ENCODE data around the gene RIF1.

Gene RIF1

DNA sequence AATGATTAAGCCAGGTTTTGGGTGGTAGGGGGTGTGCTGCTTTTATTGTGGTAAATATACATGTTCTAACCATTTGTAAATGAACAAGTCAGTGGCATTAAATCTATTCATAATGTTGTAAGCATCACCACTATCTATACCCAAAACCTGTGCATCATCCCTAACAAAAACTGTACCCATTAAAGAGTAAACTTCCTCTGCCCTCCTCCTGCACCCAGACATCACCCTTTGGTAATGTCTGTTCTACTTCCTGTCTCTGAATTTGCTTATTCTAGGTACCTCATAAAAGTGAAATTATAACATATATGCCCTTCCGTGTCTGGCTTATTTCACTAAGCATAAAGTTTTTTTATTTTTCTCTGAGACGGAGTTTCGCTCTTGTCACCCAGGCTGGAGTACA, 14.1 kb downstream of the RIF1 start:
- DNase-seq, result no peak

DNA sequence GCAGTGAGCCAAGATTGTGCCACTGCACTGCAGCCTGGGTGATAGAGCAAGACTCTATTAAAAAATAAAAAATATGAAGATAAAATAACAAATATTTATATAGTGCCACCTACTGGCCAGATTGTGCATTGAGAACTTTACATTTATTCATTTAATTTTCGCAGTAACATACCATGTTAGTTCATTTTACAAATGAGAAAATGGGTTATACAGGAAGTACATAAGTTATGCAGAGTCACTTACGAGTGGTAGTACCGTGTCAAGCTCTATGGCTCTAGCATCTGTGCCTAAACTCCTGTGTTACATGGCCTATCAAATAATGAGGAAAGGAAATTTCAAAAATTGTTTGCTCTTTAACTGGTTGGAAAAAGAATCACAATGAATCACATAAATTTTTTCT, 27.9 kb downstream of the RIF1 start:
- DNase-seq, result no peak

DNA sequence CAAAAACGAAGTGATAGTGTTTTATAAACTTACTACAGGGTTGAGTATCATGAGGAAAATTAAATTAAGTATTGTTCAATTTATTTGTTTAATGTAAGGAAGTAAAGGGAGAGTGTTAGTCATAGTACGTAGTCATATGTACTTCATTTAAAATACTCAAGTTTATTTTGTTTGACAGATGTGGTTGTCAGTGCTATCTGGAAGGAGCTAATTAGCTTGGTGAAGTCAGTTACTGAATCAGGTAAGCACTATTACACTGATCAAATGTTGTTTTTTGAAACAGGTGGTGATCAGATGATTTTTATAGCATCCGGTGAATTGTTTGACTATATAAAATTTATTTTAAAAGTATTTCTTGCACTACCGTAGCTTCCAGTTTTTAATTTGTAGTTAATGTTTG, 28.8 kb downstream of the RIF1 start:
- no peak for DNase-seq

DNA sequence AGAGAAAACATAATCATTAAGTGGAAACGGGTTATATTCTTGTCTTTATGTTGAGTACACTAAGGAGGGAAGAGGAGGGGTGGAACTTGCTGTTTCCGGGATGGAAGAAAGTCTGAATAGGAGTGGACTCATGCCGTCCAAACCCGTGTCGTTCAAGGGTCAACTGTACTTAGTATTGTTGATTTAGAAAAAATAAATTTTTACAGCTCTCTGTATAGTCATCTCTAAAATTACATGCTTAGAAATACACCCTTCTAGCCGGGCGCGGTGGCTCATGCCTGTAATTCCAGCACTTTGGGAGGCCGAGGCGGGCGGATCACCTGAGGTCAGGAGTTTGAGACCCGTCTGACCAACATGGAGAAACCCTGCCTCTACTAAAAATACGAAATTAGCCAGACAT, 29.4 kb downstream of the RIF1 start:
- DNase-seq, result no peak

DNA sequence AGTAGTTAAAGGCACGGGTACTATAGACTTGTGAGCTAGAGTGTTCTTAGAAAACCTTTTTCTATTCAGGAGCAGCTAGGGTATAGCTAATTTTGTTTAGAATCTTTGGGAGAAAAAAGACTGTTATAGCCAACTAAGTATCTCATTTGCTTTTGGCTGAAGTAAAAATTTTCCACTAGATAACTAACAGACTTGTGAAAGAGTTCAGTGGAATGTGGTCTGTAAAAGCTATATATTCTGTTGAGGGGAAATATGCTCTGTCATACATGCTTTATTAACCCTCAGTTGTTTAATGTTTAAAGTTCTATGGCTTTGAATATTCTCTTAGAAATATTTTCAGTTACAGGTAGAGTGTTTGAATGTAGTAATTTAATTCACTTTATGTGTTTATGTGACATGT, 49.7 kb downstream of the RIF1 start:
- no peak for DNase-seq

DNA sequence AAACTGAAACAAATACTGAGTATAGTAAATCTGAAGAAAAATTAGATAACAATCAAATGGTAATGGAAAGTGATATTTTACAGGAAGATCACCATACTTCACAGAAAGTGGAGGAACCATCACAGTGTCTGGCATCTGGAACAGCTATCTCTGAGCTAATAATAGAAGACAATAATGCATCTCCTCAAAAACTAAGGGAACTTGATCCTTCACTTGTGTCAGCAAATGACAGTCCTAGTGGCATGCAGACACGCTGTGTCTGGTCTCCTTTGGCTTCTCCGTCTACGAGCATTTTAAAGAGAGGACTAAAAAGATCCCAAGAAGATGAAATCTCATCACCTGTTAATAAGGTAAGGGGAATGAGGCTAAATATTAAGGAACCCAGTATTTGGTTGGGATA, 56.1 kb downstream of the RIF1 start:
- DNase-seq, result no peak

DNA sequence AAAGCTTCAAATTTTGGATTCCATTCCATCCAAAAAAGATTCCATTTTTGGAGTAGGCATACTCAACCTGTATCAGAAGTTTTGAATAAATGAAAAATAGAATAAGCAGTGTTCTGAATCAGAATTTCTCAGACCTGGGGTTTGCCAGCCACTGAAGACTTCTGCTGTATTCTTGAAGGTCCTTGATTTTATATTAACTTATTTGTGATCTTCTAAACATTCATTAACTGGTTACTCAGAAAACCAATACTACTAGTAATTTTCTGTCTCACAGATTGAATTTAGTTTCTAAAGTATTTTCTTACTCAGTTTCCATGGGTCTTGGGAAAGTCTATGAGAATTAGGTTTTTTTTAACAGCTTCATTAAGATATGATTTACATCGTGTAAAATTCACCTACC, 60.9 kb downstream of the RIF1 start:
- no peak for DNase-seq

DNA sequence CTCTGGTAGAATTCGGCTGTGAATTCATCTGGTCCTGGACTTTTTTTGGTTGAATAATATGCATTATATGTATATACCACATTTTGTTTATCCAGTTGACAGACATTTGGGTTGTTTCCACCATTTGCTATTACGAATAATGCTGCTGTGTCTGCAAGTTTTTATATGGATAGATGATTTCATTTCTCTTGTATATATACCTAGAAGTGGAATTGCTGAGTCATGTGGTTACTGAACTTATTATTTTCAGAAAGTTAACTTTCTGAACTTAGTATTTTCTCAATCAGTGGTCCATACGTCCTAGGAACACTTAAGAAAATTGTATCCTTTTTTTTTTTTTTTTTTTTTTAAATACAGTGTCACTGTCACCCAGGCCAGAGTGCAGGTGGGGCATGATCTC, 63.3 kb downstream of the RIF1 start:
- DNase-seq, result no peak

DNA sequence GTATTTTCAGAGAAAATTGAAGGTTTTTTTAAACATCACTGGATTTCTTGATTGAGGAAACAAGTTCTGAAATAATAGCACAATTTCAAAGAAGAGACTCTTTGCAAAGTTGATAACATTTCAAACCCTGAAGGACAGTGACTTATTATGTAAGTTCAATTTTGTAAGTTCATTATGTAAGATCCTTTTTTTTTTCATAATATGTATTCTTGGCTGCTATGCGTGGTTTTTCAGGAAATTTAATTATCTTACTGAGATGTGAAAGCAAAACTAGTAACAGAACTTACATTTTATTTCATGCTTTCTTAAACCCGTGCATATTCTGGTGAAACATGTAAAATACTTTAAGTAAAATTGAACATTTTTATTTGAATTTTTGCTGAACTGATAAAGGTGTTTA, 65.4 kb downstream of the RIF1 start:
- DNase-seq, result no peak

DNA sequence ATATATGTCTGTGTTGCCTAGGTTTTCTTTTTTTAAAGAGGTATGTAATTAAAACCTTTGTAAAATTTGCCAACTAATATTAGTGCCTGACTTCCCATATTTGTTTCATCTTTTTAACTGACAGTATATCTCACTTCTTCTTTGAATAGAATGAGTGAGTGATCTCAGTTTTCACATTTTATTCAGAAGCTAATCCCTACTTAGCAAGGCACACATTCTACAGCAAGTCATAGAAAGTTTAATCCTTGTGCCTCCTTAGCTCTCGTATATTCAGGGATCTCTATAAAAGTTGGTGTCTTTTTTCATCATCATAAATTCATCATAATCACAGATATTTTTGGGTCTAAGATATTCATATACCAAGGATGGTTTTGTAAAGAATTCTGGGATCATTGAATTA, 66.6 kb downstream of the RIF1 start:
- DNase-seq, result no peak

DNA sequence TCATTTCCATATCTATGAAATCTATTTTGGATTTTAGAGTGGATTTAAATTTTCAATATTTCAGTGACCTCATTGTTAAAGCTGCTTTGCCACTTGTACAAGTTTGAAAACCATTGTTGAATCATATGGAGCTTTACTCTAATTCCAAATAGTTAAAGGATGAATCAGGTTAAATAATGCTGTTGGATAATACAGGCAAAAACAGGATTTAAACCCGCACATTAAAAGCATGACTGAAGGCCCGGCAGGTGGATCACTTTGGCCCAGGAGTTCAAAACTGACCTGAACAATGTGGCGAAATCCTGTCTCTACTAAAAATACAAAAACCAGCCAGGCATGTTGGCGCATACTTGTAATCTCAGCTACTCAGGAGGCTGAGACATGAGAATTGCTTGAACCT, 68.3 kb downstream of the RIF1 start:
- DNase-seq, result no peak

DNA sequence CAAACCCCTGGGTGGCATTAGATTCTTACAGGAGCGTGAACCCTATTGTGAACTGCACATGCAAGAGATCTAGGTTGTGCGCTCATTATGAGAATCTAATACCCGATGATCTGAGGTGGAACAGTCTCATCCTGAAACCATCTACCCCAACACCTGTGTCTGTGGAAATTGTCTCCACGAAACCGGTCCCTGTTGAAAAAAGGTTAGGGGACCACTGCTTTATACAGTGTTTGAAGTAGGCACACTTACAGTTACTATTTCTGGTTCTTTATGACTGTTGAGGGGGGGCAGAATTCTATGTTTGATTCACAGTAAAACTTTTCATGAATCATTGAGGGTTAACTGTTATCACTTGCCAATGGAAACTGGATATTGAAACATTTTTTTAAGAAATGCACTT, 72.0 kb downstream of the RIF1 start:
- DNase-seq, result peak; percentile 17 to 19

DNA sequence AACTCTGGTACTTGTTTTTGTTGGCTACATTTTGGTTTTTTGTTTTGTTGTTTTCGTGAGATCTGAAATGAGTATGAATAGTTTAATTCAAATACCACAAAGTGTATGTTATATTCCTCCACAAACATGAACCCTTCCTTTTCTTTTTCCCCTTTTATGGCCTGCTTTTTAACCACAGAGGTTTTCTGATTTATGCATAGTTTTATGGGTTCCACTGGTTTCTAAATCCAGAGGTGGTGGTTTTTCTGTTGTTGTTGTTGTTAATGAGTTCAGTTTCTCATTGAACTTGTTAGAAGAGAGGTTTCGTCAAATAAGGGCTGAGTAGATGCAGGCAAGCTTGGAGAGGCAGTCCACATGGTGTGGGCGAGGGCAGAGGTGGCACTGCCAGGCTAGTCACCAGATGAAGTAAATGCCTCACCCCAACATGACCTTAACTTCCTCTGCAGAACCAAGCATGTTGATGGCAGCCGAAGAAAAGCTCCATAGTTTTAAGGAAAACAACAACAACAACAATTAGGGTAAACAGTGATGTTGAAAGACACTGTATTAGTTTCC, 72.5 kb downstream of the RIF1 start:
- DNase-seq, result peak; percentile 14 to 18

DNA sequence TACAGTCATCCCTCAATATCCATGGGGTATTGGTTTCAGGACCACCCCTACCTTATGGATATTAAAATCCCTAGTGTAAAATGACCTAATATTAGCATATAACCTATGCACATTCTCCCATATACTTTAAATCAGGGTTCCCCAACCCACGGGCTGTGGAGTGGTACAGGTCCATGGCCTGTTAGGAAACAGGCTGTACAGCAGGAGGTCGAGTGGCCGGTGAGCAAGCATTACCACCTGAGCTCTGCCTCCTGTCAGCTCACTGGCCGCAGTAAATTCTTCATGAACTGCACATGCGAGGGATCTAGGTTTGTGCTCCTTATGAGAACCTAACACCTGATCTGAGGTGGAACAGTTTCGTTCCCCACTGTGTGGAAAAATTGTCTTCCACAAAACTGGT, 73.8 kb downstream of the RIF1 start:
- no peak for DNase-seq

DNA sequence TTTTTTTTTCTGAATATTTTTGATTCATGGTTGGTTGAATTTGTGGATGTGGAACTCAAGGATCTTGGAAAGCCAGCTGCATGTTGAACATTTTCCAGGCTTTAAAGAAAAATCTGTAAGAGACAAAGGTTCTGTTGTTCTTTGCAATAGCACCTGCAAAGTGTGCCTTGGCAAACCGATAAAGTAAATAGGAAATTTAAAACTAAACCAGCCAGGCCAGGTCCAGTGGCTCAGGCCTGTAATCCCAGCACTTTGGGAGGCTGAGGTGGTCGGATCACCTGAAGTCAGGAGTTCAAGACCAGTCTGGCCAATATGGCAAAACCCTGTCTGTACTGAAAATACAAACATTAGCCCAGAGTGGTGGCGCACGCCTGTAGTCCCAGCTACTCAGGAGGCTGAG, 74.4 kb downstream of the RIF1 start:
- DNase-seq, result no peak

DNA sequence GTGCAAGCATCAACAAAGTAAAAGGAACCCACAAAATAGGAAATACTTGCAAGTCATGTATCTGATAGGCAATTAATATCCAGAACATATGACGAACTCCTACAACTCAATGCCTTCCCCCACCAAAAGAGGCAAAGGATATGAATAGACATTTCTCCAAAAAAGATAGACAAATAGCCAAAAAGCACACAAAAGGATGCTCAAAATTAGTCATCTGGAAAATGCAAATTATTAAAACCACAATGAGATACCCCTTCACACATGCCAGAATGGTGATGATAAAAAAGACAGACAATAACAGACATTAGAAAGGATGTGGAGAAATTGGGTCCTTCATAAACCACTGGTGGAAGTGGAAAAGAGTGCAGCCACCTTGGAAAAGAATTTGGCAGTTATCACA, 76.4 kb downstream of the RIF1 start:
- DNase-seq, result no peak

DNA sequence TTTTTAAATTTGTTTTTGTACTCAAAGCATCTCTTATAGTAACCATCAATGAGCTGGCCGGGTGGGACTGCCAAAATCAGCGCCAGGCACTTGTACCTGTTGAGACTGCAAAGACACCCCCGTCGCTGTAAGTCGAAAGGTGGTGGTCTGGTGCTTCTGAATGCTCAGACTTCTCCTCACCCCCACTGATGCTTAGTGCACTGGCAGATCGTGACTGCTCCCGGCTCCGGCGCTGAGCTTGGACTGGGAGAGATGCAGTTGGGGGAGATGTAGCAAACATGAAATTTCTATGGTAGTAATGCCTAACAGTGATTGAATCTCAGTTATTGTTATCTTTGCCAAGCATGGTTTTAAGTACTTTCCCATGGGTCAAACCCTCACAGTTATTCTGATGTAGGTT, 80.6 kb downstream of the RIF1 start:
- no peak for DNase-seq

DNA sequence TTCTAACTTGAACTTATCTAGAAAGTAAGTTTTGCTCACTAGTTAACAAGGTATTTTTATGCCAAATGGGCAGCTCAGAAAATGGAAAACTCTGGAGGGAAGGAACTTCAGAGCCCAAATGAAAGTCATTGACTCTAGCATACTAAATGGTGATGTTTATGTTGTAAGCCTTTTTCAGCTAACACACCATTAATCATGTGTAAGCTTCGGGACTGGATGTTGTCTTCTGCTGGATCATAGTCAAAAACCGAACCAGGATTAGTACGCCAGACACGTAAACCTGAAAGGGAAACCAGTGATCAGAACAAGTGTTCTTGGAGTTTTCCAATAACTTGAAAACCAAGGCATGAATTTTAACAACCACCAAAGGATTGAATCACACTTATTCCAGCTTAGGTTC, 81.8 kb downstream of the RIF1 start:
- no peak for DNase-seq

DNA sequence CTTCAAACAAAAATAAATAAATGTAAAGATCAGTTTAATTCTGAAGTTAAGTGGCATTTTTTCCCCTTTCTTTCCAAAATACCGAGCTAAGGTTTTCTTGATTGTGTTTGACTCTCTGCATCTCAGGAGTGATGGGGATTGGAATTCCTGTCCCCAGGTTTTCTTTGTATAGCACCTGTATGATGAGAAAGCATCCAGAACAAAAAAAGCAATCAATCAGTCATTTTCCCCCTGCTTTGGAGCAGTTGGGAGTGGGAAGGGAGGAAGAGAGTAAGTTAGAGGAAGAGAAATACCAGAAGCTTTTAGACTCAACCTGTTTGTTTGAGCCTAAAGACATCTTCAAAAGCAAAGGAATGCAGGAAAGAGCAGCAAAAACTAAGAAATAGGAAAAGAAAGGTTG, 88.5 kb downstream of the RIF1 start:
- no peak for DNase-seq

DNA sequence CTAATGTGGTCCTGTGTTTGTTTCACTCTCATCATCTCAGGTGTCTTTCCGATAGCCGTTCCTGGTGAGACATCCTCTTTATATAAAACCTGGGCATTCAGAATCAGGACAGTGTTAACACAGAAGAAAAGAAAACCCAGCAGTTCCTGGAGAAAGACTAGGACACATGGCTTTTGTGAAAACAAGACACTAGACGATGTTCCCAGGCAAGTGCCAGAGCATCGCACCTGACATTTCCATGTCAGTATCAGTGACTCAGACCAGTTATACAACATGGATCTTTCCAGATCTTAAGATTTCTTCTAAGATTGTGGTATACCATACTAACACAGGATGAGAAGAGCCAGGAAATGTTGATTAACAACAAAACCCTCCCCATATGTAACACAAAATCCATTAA, 96.5 kb downstream of the RIF1 start:
- no peak for DNase-seq

DNA sequence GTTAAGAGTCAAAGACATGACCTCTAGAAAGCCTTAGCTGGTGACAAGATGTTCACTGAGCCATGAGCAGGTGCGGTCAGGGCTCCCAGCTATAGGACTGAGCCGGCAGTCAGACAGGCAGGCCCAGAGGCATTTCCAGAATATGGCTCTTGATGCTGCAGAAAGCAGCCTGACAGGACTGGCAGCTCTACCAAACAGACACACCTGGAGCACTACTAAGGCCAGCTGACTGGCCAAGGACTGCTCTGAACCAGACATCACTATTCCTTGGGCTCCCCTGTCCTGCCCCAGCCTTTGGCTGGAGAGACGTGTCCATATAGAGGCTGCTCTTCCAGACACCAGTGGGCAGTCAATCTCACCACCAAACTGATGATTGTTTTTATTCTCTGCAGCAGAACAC, 98.8 kb downstream of the RIF1 start:
- no peak for DNase-seq

DNA sequence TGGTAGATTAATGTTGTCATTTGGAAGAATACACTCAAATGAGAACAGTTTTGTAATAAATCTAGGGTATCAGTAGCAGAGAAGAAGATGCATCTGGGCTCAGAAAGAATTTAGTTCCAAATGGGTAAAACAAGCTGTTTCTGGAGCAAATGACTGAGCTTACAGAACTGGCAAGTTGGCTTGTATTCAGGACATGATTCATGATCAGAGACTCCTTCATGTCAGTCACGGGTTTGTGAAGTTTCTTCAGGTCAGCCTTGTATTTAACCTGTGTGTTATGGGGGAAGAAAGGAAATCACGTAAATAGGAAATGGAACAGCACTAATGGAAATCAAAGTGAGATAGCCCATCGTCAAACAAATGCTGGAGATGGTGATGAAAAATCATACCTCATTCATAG, 109.1 kb downstream of the RIF1 start:
- no peak for DNase-seq

DNA sequence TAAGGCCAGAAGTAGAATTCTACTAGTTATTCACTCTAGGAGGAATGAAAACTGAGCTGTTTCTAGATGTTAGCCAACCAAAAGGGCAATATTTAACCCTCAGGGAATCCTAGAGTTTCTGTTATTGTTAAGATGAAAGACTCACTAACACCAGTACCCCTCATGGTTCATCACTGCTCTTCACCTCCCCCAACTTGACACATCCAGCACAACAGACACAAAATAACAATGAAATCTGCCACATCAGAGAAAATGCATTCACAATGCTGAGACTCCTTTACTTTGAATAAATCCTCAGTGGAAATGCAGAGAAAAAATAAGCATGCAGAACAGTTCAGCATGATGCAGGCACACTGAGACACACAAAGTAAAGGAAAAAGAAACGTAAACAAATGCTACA, 111.3 kb downstream of the RIF1 start:
- no peak for DNase-seq

DNA sequence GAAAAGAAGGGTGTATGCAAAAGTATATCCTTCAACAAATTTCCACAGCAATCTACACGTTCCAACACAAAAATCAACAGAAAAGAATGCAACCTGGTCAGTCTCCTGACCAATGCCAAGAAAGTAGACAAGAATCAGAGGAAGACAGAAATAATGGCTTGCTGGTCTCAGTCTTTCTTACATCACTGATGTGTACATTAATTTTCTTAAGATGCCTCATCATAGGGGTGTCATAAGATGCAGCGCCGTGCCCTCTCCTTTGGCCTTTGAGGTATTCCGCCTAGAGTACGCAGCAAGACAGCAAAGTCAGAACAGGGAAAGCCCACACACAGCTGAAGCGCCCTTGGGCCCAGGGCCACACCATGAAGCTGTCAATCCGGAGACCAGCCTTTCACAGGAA, 112.9 kb downstream of the RIF1 start:
- no peak for DNase-seq

DNA sequence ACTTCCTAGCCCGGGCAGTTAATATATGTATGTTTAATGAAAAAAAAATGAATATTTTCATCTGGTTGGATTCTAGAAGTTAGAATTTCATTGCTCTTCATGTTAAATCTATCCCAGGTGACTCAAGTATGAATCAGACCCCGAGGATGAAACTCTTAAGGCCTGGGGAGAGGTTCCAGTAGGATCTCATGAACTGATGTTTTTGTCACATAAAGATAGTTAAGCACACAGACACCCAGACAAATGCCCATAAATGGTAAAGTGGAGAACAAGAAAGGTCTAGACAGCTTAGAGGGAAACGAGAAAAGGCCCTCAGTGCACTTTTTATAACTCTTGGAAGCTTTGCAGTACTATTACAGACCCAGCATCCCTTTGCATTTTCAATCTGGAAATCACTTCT, 114.1 kb downstream of the RIF1 start:
- no peak for DNase-seq

DNA sequence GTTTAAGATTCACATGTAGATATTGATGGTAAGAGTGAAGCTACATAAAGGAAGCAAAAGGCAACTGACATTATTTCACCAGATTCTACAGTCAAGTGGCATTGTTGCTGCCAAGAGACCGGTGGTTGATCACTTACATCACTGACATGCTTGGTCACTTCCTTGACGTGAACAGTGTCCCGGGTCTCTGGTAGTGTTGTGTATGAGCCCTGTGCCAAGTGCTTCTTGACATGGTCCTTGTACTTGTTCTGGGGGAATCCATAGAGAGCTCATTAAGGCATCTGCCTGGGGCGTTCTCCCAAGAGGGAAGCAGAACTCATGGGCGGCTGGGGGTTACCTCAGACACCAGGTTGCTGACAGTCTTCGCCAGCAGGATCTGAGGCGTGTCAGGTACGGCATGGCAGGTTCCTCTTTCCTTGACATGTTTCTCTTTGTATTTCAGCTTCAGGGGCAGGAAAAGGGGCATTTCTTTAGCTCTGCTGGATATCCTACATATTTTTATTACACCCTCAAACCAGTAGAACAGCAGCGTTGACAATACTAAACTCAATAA, 116.2 kb downstream of the RIF1 start:
- DNase-seq, result no peak

Data from stimulated activated CD4-positive, alpha-beta T cell treated with anti-CD3 and anti-CD28 coated beads, Interleukin-2, amount 100 ng/mL, for 24 hours (primary cell).